HG03139 (cell line): ENCODE measurements around the gene BMAL1.
"Not testable (repeated sequence)": the region's sequence is repeated elsewhere in the genome, so short reads cannot be mapped to it uniquely, and the experiment has no call there.

ENCODE experiments used
- ATAC-seq: cut with Tn5 transposase; IDR thresholded peaks from one replicate; pipeline ENCODE4 v1.9.1; 2021; ENCODE audit not compliant: unreplicated experiment

The BMAL1 gene

GRCh38 chr11:13436836-13437235 lies 159.2 kb downstream of the BMAL1 start:
- ATAC-seq = not testable (repeated sequence)
